ENCODE results near the gene FXYD2. TPM values are rescaled to one million over a fixed set of nuclear protein-coding genes. Genes with fewer than 3 reads are reported as not detected.

The FXYD2 gene
- total RNA-seq, 3 donors from 2014 or later (not counting 1 experiment from before 2014, with no cell fraction given): 0.75 to 0.78 TPM; not detected in 1

DNA sequence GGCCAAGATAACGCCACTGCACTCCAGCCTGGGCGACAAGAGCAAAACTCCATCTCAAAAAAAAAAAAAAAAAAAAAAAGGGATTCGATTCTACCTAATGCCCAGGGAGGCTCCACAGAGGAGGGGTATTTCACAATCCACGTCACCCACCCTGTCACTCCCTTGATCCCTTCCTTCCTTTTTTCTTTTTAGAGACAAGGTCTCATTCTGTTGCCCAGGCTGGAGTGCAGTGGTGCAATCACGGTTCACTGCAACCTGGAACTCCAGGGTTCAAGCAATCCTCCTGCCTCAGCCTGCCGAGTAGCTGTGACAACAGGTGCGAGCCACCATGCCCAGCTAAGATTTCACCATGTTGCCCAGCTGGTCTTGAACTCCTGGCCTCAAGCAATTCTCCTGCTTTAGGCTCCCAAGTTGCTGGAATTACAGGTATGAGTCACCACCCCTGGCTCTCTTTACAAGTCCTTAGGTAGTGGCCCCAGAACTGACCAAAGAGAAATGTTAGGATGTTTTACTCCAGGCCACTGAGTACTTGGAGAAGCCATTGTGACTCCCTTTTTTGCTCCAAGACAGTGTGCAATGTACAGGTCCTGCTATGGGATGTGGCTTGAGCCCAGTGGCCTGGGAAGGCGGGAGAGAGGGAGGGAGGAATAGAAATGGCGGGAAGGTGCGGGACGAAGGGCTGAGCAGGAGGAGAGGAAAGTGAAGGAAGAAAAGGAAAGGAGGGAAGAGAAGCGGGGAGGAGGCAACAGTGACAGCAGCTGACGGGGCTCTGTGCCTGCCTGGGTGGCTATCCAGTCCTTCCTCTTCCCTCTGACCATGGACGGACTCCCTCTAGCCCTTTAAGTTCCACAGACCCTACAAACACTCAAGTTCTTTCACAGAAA, 11.8 kb upstream of the FXYD2 start:
- H3K9me3 ChIP-seq (ENCODE audit: control insufficient read depth, insufficient read depth, low read length): no peaks in the 10 kb centered on the region
- H3K9me3 Mint-ChIP-seq: no peaks in the 10 kb centered on the region
- H3K27ac ChIP-seq (ENCODE audit: low read length): no peak overlapping the region
- H3K27ac Mint-ChIP-seq: no peak overlapping the region
- peaks cover 10 to 21% of the 10 kb centered on the region in 2 donors for H3K4me1 Mint-ChIP-seq
- peaks cover 24% of the 10 kb centered on the region for H3K4me1 ChIP-seq (ENCODE audit: control insufficient read depth, insufficient read depth, low read length)
- ATAC-seq: no peak
- H3K36me3 Mint-ChIP-seq: no peaks in the 10 kb centered on the region
- H3K4me3 ChIP-seq (ENCODE audit: low read length): no peak overlapping the region
- no peak for DNase-seq
- no peaks in the 10 kb centered on the region for H3K27me3 ChIP-seq (ENCODE audit: control insufficient read depth, insufficient read depth, low read length)
- 83% methylated on average over 11 of the region's 14 CpGs for WGBS (ENCODE audit: insufficient coverage)
- TF ChIP-seq, protein P1, sequence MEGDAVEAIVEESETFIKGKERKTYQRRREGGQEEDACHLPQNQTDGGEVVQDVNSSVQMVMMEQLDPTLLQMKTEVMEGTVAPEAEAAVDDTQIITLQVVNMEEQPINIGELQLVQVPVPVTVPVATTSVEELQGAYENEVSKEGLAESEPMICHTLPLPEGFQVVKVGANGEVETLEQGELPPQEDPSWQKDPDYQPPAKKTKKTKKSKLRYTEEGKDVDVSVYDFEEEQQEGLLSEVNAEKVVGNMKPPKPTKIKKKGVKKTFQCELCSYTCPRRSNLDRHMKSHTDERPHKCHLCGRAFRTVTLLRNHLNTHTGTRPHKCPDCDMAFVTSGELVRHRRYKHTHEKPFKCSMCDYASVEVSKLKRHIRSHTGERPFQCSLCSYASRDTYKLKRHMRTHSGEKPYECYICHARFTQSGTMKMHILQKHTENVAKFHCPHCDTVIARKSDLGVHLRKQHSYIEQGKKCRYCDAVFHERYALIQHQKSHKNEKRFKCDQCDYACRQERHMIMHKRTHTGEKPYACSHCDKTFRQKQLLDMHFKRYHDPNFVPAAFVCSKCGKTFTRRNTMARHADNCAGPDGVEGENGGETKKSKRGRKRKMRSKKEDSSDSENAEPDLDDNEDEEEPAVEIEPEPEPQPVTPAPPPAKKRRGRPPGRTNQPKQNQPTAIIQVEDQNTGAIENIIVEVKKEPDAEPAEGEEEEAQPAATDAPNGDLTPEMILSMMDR (IDR thresholded peaks at IDR 0.05): no peak
- H3K27me3 Mint-ChIP-seq (ENCODE audit: low read depth in 2 of 2): peaks cover 0 to 10% of the 10 kb centered on the region in 2 donors
- intact Hi-C loops (cut with micrococcal nuclease): no loop called here
- H3K36me3 ChIP-seq (ENCODE audit: control insufficient read depth, insufficient read depth, low read length): no peaks in the 10 kb centered on the region
- no peak overlapping the region for H3K4me3 Mint-ChIP-seq

DNA sequence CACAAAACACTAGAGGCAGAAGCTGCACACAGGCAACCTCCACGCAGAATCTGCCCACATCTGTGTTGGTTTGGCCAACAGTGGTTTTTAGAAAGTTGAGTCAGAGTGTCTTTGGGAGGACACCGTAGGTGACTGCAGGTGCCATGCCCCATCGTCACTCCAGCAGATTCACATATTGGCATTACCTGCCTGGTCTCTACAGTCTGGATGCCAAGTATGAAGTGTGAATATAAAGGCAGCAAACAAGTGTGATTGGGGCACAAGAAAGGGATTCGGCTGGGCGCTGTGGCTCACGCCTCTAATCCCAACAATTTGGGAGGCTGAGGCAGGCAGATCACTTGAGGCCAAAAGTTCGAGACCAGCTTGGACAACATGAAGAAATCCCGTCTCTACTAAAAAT, 11.0 kb upstream of the FXYD2 start:
- Mint-ChIP-seq H3K4me1 (peaks cover 10 to 26% of the 10 kb centered on the region in 2 donors), H3K27ac (no peak overlapping the region), H3K9me3 (no peaks in the 10 kb centered on the region), H3K4me3 (no peak overlapping the region), H3K36me3 (no peaks in the 10 kb centered on the region), H3K27me3 (ENCODE audit: low read depth in 2 of 2) (peaks cover 0 to 14% of the 10 kb centered on the region in 2 donors)
- H3K36me3 ChIP-seq (ENCODE audit: control insufficient read depth, insufficient read depth, low read length): no peaks in the 10 kb centered on the region
- 94% methylated on average over 8 of the region's 8 CpGs for WGBS (ENCODE audit: insufficient coverage)
- no peak overlapping the region for H3K4me3 ChIP-seq (ENCODE audit: low read length)
- no peak for DNase-seq
- H3K27me3 ChIP-seq (ENCODE audit: control insufficient read depth, insufficient read depth, low read length): no peaks in the 10 kb centered on the region
- no peak overlapping the region for H3K27ac ChIP-seq (ENCODE audit: low read length)
- no peak for ATAC-seq
- TF ChIP-seq, protein P1 (IDR thresholded peaks at IDR 0.05): no peak
- peaks cover 31% of the 10 kb centered on the region for H3K4me1 ChIP-seq (ENCODE audit: control insufficient read depth, insufficient read depth, low read length)
- intact Hi-C loops (cut with micrococcal nuclease): no loop called here
- no peaks in the 10 kb centered on the region for H3K9me3 ChIP-seq (ENCODE audit: control insufficient read depth, insufficient read depth, low read length)

DNA sequence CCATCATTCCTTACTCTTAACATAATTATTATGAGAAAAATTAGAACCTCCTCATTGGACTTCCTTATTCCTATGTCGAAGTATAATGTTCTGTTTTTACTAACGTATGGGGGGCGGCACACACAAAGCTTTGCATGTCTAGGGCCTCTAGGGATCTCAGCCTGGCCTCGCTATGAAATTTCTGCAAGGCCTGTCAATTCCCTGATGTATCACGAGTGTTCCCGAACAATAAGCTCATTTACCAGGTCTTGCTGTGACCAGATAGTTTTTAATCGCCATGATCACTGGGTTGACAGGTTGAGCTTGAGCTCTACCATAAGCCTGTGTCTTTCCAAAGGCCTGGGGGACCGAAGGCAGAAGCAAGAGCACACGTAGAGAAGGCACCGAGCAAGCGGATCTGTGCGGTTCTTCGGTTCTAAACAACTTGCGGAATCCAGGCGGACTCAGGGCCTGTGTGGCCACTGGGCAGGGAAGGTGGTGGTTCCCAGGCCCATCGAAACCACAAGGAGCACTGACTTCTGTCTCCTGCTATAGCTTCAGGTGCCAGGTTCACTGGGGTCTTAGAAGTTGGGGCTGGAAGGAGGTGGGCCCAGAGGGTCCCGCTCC, 10.4 kb upstream of the FXYD2 start:
- H3K27ac ChIP-seq (ENCODE audit: low read length): no peak overlapping the region
- TF ChIP-seq, protein P1 (IDR thresholded peaks at IDR 0.05): no peak
- H3K36me3 ChIP-seq (ENCODE audit: control insufficient read depth, insufficient read depth, low read length): no peaks in the 10 kb centered on the region
- H3K9me3 Mint-ChIP-seq: no peaks in the 10 kb centered on the region
- peaks cover 0 to 14% of the 10 kb centered on the region in 2 donors for H3K27me3 Mint-ChIP-seq (ENCODE audit: low read depth in 2 of 2)
- DNase-seq (no peak), ATAC-seq (no peak)
- H3K4me3 ChIP-seq (ENCODE audit: low read length): no peak overlapping the region
- intact Hi-C loops (cut with micrococcal nuclease): no loop called here
- no peaks in the 10 kb centered on the region for H3K27me3 ChIP-seq (ENCODE audit: control insufficient read depth, insufficient read depth, low read length)
- no peak overlapping the region for H3K4me3 Mint-ChIP-seq
- no peak overlapping the region for H3K27ac Mint-ChIP-seq
- H3K4me1 Mint-ChIP-seq: peaks cover 10 to 33% of the 10 kb centered on the region in 2 donors
- peaks cover 38% of the 10 kb centered on the region for H3K4me1 ChIP-seq (ENCODE audit: control insufficient read depth, insufficient read depth, low read length)
- H3K36me3 Mint-ChIP-seq: no peaks in the 10 kb centered on the region
- no peaks in the 10 kb centered on the region for H3K9me3 ChIP-seq (ENCODE audit: control insufficient read depth, insufficient read depth, low read length)
- WGBS (ENCODE audit: insufficient coverage): 93% methylated on average over 17 of the region's 17 CpGs

All from natural killer cell (primary cell).